H1 (cell line): ENCODE measurements around the gene ABCD4. TPM values are rescaled to one million over a fixed set of nuclear protein-coding genes. Genes with fewer than 3 reads are reported as not detected.
A peak's percentile ranks its signal among the peaks of the same experiment; 100 is the strongest.

Source experiments
- BACH1 ChIP-seq: IDR thresholded peaks from 2 replicates; pipeline ENCODE4 v1.6.1; 2012; ENCODE audit warnings: low read length, improper control_type of control experiment
- POLR2A ChIP-seq, 2 experiments: IDR thresholded peaks; 1 replicate in 1 of 2; 2 replicates in 1 of 2; pipeline ENCODE4 v1.6.1; 2011; ENCODE audit warnings: low read depth in 2 of 2, low read length in 2 of 2, mild to moderate bottlenecking in 2 of 2; ENCODE audit errors: control extremely low read depth in 1 of 2
- RNF2 ChIP-seq: fragments of 200-900, 300-1000 bp; sonication (generic); IDR thresholded peaks from 2 replicates; pipeline ENCODE4 v1.7.1; 2016; ENCODE audit warnings: borderline replicate concordance, low read depth, mild to moderate bottlenecking, antibody characterized with exemption, low read length; ENCODE audit not compliant: poor library complexity, severe bottlenecking; ENCODE audit errors: missing control alignments
- SIRT6 ChIP-seq: IDR thresholded peaks from one replicate; pipeline ENCODE4 v1.7.1; 2012; ENCODE audit warnings: low read length, inconsistent platforms
- SUZ12 ChIP-seq: fragments of 200-600 bp; sonication (generic); IDR thresholded peaks from 2 replicates; pipeline ENCODE4 v1.6.1; 2012; ENCODE audit warnings: mild to moderate bottlenecking, inconsistent platforms, low read length, moderate library complexity, mixed read lengths
- polyA plus RNA-seq, 7 experiments: library from polyadenylated mRNA; depleted of rRNA in 3 of 7; stranded (reverse) in 5 of 7; unstranded in 2 of 7; fragments of >200 nt in 5 of 7; fragments of 200-250 nt in 2 of 7; gene quantifications; 1 replicate in 5 of 7; 2 replicates in 1 of 7; 4 replicates in 1 of 7; pipeline versions ENCODE4 v1.2.1 to v1.2.3, GENCODE V29; 2011 to 2013; ENCODE audit warnings: missing spikeins in 2 of 7, mixed read lengths in 2 of 7
- total RNA-seq: library from RNA; stranded (reverse); fragmentation: NEBNext Ultra II Directional; extraction: Animal tissue kit (Norgen Biotek cat#: 25700); gene quantifications from 2 replicates; pipeline ENCODE4 v1.2.1, GENCODE V29; 2021

ABCD4 gene
- total and polyA plus RNA-seq, 2 of the 8 experiments (the other 6 are each of a cell fraction or from before 2014, with no cell fraction given) = 47.9 to 97.7 TPM

GRCh38 chr14:74257941-74258763, 44.6 kb downstream of the ABCD4 start (continued):
- TF ChIP-seq SUZ12 (peak; percentile 68; the same call in 1 of the 2 replicates), SIRT6 (no peak), RNF2 (peak; percentile 17), BACH1 (no peak), POLR2A (IDR thresholded peaks at IDR 0.05; ENCODE audit: control extremely low read depth in 1 of 2, low read depth in 2 of 2, low read length in 2 of 2) (no peak)
